ENCODE results near the gene SELENOF. TPM values are rescaled to one million over a fixed set of nuclear protein-coding genes. Genes with fewer than 3 reads are reported as not detected.

SELENOF gene
- total RNA-seq, 1 donor from 2014 or later: 67.0 TPM

- Histone ChIP-seq H3K27ac (replicated peaks) (no peak overlapping the region), H3K4me1 (peaks cover 17% of the 10 kb centered on the region), H3K4me3 (no peak overlapping the region), H3K9me3 (replicated peaks) (no peaks in the 10 kb centered on the region), H3K36me3 (peaks cover 7% of the 10 kb centered on the region), H3K27me3 (ENCODE audit: low read depth) (no peaks in the 10 kb centered on the region)
- DNase-seq: no peak
- intact Hi-C loops (cut with micrococcal nuclease): no loop called here
- TF ChIP-seq, protein P1, sequence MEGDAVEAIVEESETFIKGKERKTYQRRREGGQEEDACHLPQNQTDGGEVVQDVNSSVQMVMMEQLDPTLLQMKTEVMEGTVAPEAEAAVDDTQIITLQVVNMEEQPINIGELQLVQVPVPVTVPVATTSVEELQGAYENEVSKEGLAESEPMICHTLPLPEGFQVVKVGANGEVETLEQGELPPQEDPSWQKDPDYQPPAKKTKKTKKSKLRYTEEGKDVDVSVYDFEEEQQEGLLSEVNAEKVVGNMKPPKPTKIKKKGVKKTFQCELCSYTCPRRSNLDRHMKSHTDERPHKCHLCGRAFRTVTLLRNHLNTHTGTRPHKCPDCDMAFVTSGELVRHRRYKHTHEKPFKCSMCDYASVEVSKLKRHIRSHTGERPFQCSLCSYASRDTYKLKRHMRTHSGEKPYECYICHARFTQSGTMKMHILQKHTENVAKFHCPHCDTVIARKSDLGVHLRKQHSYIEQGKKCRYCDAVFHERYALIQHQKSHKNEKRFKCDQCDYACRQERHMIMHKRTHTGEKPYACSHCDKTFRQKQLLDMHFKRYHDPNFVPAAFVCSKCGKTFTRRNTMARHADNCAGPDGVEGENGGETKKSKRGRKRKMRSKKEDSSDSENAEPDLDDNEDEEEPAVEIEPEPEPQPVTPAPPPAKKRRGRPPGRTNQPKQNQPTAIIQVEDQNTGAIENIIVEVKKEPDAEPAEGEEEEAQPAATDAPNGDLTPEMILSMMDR (IDR thresholded peaks at IDR 0.05; ENCODE audit: borderline replicate concordance): no peak
Measured at GRCh38 chr1:86888327-86888726, 25.6 kb downstream of the SELENOF start.

DNA sequence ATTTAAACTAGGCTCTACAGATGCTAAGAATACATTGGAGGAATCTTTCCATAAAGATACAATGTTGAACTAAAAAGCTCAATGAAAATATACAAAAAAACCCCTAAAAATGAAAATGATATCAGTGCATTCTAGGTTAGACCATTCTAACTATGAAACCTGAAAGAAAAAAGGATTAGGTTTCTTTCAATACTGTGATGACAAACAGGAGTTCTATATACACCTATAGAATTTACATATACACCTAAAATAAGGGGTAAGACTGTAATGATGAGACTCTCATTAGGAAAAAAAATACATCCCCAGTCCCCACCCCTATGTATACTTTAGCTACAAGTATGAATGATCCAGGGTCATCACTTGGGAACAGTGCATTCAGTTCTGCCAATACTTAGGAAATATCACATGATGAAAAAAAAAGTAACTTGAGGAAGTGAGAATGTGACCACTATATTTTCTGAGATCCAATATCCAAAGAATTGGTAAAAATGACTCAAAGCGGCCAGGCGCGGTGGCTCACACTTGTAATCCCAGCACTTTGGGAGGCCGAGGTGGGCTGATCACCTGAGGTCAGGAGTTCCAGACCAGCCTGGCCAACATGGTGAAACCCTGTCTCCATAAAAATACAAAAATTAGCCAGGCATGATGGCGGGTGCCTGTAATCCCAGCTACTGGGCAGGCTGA is 26.3 kb downstream of the SELENOF start:
- Histone ChIP-seq H3K36me3 (peaks cover 7% of the 10 kb centered on the region), H3K4me1 (peaks cover 16% of the 10 kb centered on the region), H3K9me3 (replicated peaks) (no peaks in the 10 kb centered on the region), H3K27me3 (ENCODE audit: low read depth) (no peaks in the 10 kb centered on the region), H3K27ac (replicated peaks) (no peak overlapping the region), H3K4me3 (no peak overlapping the region)
- DNase-seq: no peak
- TF ChIP-seq, protein P1 (IDR thresholded peaks at IDR 0.05; ENCODE audit: borderline replicate concordance): no peak
- intact Hi-C loops (cut with micrococcal nuclease): no loop called here

- H3K4me3 ChIP-seq: no peak overlapping the region
- DNase-seq: no peak
- H3K36me3 ChIP-seq: peaks cover 29% of the 10 kb centered on the region
Measured at GRCh38 chr1:86875722-86876121, 38.2 kb downstream of the SELENOF start.

DNA sequence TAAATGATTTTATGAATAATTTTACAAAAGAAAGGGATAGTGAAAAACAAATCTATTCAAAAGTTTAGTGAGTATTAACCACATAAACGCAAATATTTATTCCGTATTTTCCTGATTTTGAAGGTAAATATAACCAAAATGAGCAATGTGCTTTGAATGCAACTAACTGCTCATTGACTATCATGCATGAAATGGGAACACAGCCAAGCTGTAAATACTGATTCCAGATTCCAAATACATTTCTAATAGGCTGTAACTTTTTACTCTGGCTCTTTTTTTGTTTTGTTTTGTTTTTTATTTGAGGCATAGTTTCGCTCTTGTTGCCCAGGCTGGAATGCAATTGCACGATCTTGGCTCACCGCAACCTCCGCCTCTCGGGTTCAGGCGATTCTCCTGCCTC is 41.8 kb downstream of the SELENOF start:
- Histone ChIP-seq H3K27ac (replicated peaks) (no peak overlapping the region), H3K4me3 (no peak overlapping the region), H3K36me3 (peaks cover 9% of the 10 kb centered on the region), H3K9me3 (replicated peaks) (no peaks in the 10 kb centered on the region), H3K27me3 (ENCODE audit: low read depth) (no peaks in the 10 kb centered on the region), H3K4me1 (peaks cover 12% of the 10 kb centered on the region)
- intact Hi-C loops (cut with micrococcal nuclease): no loop called here
- no peak for DNase-seq
- TF ChIP-seq, protein P1 (IDR thresholded peaks at IDR 0.05; ENCODE audit: borderline replicate concordance): no peak

More at GRCh38 chr1:86875722-86876121, 38.2 kb downstream of the SELENOF start:
- Histone ChIP-seq H3K27me3 (ENCODE audit: low read depth) (no peaks in the 10 kb centered on the region), H3K27ac (replicated peaks) (no peak overlapping the region), H3K4me1 (no peaks in the 10 kb centered on the region), H3K9me3 (replicated peaks) (no peaks in the 10 kb centered on the region)
- TF ChIP-seq, protein P1 (IDR thresholded peaks at IDR 0.05; ENCODE audit: borderline replicate concordance): no peak
- intact Hi-C loops (cut with micrococcal nuclease): no loop called here

GRCh38 chr1:86871001-86871400 is 42.9 kb downstream of the SELENOF start:
- TF ChIP-seq, protein P1 (IDR thresholded peaks at IDR 0.05; ENCODE audit: borderline replicate concordance): no peak
- H3K27ac ChIP-seq (replicated peaks): no peak overlapping the region
- H3K9me3 ChIP-seq (replicated peaks): no peaks in the 10 kb centered on the region
- peaks cover 6% of the 10 kb centered on the region for H3K36me3 ChIP-seq
- DNase-seq: no peak
- peaks cover 12% of the 10 kb centered on the region for H3K4me1 ChIP-seq
- no peak overlapping the region for H3K4me3 ChIP-seq
- intact Hi-C loops (cut with micrococcal nuclease): no loop called here
- H3K27me3 ChIP-seq (ENCODE audit: low read depth): no peaks in the 10 kb centered on the region
